HG02970 (cell line): ENCODE measurements around the gene DRD4.

ENCODE experiments used
- ATAC-seq: cut with Tn5 transposase; IDR thresholded peaks from one replicate; pipeline ENCODE4 v1.9.1; 2021; ENCODE audit warnings: mild to moderate bottlenecking, moderate library complexity, moderate number of reproducible peaks; ENCODE audit not compliant: unreplicated experiment, low FRiP score

Gene DRD4

GRCh38 chr11:620935-621814 lies 15.9 kb upstream of the DRD4 start:
- no peak for ATAC-seq

- ATAC-seq = no peak
Observed at GRCh38 chr11:621838-622237, 15.2 kb upstream of the DRD4 start.

- ATAC-seq = no peak
Observed at GRCh38 chr11:623349-623869, 13.7 kb upstream of the DRD4 start.

GRCh38 chr11:623999-624704 lies 12.9 kb upstream of the DRD4 start:
- ATAC-seq = no peak

GRCh38 chr11:624705-625635 lies 12.1 kb upstream of the DRD4 start, which contains the start of gene CDHR5:
Gene CDHR5 (minus strand): TSS chr11:624955. CDS start chr11:624902, 53 bp downstream.
- no peak for ATAC-seq

- no peak for ATAC-seq
Observed at GRCh38 chr11:625636-626268, 11.3 kb upstream of the DRD4 start.

- no peak for ATAC-seq
Observed at GRCh38 chr11:626475-627307, 10.4 kb upstream of the DRD4 start, which contains the start of gene SCT. Gene SCT (minus strand): TSS chr11:627181. CDS start chr11:627143, 38 bp downstream.

GRCh38 chr11:627308-627576 lies 9.8 kb upstream of the DRD4 start:
- ATAC-seq = no peak

- no peak for ATAC-seq
Observed at GRCh38 chr11:628056-628455, 9.0 kb upstream of the DRD4 start.

GRCh38 chr11:629237-629583 lies 7.9 kb upstream of the DRD4 start:
- no peak for ATAC-seq

- ATAC-seq = no peak
Observed at GRCh38 chr11:630871-631270, 6.2 kb upstream of the DRD4 start.

GRCh38 chr11:635945-636510 lies 1.0 kb upstream of the DRD4 start:
- ATAC-seq = no peak

- ATAC-seq = no peak
Observed at GRCh38 chr11:637333-637592, 194 bp downstream of the DRD4 start.

GRCh38 chr11:637593-638521 lies 788 bp downstream of the DRD4 start:
- no peak for ATAC-seq

- no peak for ATAC-seq
Observed at GRCh38 chr11:638631-639331, 1.7 kb downstream of the DRD4 start.

- ATAC-seq = no peak
Observed at GRCh38 chr11:639332-639955, 2.4 kb downstream of the DRD4 start.

- ATAC-seq = no peak
Observed at GRCh38 chr11:640021-640706, 3.1 kb downstream of the DRD4 start.
